Inflammatory macrophage treated with lipopolysaccharide for 4 hours (primary cell): ENCODE measurements around the gene GCAT.
A peak's percentile ranks its signal among the peaks of the same experiment; 100 is the strongest.

Experiments used
- DNase-seq: peaks from one replicate; pipeline ENCODE4 v3.0.0-alpha.2; 2020

GCAT gene

DNA sequence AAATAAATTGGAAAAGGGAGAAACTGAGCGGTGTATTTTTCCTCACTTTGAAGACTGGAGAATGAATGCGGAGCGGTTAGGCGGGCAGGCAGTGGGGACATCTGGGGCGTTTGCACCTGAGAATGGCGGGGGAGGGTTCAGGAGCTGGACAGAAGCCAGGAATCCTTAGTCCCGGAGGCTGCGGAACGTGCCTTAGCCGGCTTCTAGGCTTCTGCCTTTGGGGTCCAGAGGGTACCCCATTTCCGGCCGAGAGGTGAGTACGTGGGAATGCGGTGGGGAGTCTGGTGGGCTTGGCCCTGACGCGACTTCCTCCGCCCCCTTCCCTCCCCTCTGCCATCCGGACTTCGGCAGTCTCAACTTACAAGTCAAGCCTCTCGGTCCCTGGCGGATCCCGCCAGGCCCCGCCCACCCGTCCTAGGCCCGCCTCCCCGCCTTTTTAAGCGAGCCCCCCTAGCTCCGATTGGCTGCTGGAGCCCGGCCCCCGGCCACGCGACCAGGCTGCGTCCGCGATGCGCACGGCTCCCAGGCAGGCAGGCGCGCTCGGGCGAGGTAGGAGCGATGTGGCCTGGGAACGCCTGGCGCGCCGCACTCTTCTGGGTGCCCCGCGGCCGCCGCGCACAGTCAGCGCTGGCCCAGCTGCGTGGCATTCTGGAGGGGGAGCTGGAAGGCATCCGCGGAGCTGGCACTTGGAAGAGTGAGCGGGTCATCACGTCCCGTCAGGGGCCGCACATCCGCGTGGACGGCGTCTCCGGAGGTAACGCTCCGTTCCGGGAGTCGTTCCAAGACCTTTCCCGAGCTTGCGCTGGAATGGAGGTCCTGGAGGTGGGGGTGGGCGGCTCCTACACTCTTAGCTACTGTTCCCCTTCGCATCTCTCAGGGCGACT, at the start of gene GCAT:
Gene GCAT (plus strand): TSS at position 525 of the 884 bp plus-strand sequence. CDS start 34 bp downstream, at position 559.
- DNase-seq = peak; percentile 91

DNA sequence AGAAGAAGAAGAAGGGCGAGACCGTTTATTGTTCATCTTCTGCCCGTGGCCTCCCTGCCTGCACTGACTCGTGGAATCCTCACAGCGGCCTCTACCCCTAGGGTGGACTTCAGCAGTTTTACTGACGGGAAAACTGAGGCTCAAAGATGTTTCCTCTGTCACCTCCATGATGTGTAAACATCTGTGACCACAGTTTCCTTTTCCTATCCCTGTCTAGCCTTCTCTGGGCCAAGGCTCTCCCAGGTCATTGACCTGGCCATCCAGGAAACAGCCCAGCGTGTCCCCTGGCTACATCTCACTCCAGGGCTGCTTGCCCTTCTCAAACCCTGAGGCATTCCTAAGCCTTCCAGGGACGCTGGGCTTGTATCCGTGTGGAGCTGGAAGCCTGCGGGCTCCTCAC, 49.0 kb upstream of the GCAT start:
- DNase-seq = no peak

DNA sequence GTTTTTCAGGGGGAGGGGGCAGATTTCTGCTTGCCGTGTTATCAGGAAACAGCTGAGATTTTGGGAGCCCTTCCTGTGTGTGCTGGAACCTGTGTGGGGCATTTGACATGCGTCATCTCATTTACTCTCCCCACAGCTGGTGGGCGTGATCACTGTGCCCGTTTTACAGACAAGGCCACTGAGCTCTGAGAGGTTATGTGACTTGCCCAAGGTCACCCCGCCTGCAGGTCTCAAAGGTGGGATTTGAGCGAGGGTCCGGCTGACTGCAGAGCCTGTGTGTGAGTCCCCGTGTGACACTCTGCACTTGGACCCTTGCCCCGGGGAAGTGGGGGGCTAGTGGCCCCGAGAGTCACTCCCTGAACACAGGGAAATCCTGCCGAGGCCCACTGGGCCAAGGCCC, 48.5 kb upstream of the GCAT start:
- DNase-seq = no peak

DNA sequence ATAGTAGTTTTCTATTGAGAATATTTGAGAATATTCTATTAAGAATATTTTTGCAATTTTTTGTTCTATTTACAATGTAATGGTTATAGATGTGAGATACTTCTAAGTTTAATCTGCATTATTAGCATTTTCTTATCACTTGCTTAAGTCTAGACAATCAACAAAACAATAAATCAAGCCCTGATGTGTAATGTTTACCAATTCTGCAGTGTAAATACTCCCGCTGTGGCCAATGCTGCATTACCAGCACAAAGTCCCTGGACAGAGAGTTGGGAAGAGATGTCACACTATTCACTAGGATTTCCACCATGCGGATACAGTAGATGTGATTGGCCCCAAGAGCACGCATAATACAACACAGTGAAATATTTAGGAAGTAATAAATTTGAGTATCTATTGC, 47.6 kb upstream of the GCAT start:
- DNase-seq = no peak

DNA sequence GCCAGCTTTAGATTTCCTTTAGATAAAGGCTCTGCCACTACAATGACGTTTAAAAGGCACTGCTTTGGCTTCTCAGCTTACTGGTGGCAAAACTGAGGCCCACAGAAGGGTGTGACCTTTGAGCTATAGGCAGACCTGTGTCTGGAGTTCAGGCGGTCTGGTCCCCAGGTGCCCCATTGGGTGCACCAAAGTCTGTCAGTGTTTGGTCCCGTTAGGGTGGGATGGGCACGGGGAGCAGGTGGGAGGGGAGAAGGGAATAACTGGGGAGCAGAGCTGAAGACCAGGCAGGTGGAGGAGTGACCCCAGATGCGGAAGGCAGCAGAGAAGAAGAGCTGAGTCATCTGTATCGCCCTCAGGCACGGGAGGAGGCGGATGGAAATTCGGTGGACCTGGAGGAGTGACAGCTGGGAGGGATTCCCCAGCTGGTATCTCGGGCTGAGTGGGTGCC, 45.3 kb upstream of the GCAT start:
- no peak for DNase-seq

DNA sequence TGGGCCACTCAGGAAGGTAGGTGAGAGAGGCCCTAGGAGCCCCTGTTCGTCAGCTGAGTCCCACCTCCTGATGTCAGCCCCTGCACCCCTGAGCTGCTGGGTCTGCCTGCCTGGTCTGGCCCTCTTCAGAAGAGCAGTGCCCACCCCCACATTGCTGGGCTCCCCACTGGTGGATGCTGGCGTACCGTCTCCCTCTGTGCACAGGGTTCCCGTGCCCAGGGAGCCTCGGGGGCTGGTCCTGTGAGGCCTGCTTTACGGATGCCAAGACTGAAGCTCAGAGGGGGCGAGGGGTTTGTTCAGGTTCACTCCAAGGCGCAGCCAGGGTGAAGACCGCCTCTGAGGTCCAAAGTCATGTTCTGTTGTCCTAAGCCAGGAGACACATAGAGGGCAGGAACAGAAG, 44.7 kb upstream of the GCAT start:
- no peak for DNase-seq

DNA sequence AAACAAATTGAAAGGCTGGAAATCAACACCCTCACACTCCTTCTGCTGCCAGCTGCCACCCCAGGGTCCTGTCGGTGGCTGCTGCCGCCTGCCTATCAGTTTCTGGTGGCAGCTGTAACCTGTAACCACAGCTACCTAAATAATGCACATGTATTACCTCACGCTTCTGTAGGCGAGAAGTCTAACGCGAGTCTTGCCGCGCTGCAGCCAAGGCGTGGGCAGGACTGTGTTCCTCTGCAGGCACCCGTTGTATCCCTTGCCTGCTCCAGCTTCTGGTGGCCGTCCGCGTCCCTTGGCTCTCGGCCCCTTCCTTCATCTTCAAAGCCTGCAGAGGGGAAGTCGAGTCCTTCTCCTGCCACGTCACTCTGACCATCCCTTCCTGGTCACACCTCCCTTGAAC, 44.1 kb upstream of the GCAT start:
- DNase-seq = no peak

DNA sequence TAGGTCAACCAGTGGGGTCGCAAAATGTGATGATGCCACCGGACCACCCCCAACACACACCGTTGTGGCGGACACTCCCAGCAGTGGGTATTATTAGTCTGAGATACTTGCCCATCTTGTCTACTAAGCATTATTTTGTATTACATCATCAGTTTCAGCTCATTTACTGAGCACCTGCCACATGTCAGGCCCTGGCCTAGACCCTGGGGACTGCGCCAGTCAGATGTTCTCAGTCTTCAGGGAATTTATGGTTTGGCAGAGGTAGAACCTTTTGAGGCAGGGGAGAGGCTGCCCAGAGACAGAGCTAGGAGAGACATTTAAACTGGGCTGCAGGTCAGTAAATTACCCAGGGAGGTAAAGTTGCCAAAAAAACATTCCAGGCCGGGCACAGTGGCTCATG, 43.1 kb upstream of the GCAT start:
- DNase-seq = no peak

DNA sequence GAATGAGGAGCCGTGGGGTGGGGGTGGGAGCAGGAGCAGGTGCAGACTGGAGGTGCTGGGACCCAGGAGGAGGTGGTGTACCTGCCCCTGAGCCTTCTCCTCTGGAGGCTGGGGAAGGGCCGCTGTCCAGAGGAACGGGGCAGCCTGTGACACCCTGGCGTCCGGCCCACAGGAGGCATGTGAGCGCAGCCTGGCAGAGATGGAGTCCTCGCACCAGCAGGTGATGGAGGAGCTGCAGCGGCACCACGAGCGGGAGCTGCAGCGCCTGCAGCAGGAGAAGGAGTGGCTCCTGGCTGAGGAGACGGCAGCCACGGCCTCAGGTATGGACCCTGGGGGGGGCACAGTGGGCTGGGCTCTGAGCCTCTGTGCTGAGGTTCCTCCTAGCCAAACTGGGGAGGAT, 42.2 kb upstream of the GCAT start:
- no peak for DNase-seq

DNA sequence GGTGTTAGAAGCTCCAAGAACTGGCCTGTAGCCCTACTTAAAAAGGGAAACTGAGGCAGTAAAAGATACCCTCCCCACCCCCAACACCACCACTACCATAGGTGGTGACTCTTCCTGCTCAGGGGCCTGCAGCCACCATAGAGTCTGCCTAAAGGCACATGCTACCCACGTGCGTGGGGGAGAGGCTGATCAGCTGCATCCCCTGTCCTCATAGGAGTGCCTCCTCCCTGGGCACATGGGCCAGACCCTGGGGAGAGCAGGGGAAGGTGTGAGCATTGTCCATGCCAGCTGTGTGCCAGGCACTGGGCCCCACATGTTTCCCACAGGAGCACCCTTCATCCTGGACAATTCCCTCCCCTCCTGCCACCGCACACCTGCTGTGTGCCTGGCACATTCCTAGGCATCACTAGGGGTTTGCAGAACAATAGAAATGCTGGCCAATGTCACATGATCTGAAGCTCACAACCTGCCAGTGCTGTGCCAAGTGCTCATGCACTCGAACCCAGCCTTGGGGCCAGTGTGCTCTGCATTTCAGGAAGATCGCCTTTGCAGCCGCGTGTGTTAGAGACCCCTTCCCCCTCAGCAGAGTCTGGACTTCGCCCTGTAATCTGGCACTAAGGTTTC, 41.7 kb upstream of the GCAT start:
- no peak for DNase-seq

DNA sequence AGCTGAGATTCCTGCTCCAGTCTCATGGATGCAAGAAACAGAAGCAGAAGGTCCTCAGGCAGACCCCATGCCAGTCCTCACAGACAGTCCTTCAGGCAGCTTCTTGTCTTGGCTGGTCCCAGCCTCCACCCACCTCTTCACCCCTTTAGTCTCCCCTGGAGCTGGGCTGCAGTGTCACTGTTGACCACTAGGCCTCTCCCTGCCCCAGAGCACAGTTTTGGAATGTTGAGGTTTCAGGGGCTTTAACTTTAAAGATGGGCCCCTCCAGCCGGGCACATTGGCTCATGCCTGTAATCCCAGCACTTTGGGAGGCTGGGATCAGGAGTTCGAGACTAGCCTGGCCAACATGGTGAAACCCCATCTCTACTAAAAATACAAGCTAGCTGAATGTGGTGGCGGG, 39.5 kb upstream of the GCAT start:
- no peak for DNase-seq

DNA sequence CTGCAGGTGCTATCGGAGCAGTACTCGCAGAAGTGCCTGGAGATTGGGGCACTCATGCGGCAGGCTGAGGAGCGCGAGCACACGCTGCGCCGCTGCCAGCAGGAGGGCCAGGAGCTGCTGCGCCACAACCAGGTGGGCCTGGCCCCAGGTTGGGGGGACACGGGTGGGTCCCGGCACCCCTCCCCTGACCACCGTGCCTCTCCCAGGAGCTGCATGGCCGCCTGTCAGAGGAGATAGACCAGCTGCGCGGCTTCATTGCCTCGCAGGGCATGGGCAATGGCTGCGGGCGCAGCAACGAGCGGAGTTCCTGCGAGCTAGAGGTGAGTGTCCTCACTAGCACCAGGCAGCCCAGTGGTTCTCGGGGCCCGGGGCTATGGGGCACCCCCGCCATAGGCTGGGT, 38.7 kb upstream of the GCAT start:
- DNase-seq = no peak

DNA sequence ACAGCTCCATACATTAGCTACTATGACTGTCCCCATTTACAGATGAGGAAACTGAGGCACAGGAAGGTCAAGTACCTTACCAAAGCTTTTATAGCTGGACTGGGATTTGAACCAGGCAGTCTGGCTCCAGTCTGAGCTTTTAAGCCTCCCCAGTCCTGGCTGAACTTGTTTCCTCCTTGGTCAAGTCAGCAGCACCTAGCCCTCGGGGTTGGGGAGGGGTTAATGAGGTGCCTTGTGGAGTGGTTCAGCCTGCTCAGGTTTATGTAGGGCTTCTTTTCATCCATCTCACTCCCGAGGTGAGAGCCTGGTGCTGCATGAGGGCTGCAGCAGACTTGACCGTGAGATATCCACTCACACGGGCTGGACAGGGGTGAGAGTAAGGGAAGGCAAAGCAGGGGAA, 36.7 kb upstream of the GCAT start:
- DNase-seq = no peak

DNA sequence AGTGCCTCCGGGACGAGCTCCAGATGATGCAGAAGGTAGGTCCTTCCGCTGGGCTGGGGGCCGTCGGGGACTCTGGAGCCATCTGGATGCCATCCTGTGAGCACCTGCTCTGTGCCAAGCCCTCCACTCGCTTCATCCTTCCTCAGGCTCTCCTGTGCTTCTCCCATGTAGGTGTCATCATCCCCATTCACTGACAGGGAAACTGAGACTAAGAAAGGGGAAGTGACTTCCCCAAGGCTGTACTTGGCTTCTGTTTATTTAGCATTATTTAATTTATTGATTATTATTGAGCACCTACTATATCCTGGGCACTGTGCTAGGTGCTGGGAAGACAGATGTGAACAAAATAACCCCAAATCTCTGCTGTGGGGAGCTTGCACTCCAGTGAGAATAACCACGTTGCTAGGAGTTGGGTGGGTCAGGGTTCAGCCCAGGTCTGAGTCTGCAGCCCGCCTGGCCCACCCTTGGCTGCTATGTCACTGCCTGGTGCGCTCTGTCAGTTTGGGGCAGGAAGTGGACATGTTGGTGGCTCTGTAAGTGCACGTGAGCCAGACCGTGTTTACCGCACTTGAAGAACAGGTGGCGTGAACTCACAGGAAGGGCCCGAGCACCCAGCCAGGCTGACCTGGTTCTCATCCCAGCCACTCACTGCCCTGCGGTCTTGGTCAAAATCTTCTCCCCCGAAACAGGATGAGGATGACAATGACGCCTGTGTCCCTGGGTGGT, 35.9 kb upstream of the GCAT start:
- no peak for DNase-seq

DNA sequence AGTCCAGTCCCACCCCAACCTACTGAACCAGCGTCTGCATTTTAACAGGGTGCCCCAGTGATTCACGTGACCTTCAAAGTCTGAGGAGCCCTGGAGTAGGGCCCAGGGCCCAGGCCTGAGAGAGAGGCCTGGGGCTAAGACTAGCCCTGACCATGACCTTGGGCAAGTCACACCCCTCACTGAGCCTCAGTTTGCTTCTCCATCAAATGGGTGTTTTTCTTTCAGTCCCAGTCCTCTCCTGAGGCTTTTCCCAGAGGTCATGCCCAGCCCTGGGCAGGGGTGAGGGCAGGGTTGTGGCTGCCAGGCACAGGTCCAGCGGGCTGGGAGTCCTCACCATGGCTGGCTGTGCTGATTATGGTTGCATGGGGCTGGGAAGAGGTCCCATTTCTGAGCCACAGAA, 33.0 kb upstream of the GCAT start:
- no peak for DNase-seq

DNA sequence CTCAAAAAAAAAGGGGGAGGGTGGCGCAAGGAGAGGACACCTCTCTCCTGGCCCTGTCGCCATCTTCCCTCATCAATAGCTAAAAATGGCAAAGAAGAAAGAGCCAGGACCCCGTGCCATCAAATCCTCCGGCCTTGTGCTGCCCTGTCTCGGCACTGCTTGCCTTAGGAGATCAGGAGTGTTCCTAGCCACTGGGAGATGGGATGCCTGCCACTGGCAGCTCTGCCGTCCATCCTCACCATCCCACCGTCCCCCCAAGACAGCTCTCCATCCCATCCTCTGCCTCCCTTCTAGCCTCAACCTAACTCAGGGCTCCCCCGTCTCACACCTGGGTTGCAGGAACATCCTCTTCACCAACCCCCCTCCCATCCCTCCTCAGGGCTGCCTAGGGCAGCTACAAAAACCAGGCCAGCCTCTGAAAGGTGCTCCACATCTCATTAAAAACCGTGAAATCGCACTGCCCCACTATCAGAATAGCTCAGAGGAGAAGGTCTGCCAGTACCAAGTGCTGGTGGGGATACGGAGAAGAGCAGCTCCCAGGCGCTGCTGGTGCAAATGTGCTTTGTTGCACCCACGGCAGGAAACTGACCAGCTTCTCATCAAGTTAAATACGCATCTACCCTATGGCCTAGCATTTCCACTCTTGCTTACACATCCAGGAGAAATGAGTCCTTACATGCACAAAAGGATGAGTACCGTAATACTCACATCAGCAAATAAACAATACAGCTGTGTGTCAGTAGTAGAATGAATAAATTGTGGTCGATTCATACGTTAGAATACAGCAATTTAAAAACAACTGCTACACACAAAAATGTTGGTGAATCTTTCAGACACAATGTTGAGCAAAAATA, 31.7 kb upstream of the GCAT start:
- DNase-seq = no peak

DNA sequence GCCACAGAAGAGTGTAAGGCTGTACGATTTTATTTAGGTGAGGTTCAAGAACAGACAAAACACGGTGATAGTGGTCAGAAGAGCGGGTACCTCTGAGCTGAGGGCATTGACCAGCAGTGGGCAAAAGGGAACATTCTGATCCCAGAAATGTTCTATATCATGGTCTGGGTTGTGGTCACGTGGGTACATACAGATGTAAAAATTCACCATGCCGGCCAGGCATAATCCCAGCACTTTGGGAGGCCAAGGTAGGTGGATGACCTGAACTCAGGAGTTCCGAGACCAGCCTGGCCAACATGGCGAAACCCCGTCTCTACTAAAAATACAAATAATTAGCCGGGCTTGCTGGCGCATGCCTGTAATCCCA, 31.1 kb upstream of the GCAT start:
- DNase-seq = no peak

DNA sequence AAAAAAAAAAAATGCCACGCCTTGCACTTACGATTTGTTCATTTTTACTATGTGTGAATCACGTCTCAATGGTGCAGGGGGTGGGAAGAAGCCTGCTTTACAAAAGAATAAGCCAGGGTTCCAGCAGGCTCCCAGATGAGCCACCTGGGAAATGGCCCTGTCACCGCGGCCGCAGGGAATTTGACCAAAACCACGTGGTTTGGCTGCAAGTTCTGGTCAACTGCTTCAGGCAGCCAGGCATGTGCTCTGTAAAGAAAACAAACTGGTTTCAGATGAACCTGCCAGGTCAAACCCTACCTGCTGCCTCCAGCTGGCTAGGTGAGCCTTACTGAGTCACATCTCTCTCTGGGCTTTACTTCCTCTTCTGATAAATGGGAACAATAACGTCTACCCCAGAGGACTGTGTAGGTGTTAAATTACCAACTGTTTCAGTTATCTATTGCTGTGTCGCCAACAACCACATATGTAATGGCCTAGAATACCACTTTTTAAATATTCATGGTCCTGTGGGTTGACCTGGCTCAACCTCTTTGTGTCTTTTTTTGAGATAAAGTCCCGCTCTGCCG, 30.5 kb upstream of the GCAT start:
- DNase-seq = peak; percentile 12

DNA sequence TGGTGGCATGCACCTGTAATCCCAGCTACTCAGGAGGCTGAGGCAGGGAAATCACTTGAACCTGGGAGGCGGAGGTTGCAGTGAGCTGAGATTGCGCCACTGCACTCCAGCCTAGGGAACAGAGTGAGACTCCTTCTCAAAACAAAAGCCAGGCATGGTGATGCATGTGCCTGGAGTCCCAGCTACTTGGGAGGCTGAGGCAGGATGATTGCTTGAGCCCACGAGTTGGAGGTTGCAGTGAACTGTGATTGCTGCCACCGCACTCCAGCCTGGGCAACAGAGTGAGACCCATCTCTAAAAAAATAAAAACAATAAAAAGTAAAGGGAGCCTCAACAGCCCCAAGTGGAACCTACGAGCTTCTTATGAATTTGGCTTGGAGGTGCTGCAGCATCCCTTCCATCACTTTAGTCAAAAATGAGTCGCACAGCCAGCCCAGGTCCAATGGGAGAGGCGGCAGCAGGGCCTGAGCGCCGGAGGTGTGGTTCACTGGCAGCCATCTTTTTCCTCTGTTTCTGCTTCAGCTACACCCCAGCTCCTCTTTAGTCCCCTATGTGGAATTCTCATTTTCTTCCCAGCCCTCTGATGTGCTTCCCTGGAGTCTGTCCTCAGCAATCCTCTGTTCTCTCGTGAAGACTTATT, 29.2 kb upstream of the GCAT start:
- DNase-seq = no peak

DNA sequence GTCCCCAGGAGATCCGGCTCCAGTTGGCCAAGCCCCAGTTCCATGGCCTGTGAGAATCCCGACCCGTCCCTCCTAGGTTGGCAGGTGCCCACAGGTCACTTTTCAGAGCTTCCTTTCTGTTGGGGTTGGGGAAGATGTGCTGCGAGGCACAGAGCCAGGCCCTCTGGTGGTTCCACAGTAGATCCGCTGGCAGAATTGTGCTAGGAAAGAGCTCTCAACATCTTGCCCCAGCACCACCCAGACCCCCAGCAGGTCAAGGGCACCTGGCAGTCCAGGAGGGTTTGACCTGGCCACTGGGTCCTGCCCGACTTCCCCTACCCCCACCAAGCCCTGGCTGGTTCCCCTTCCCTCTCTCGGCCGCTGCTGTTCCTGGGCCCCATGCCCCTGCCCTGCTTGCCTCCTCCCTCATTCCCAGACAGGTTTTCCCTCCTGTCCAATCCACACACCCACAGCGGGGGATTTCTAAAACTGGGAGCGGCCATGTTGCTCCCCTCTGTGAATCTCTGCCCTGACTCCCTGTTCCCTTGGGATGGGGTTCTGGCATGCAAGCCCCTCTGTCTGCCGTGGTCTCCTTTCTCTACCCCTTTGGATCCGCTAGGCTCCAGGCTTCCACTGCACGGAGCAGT, 26.2 kb upstream of the GCAT start:
- DNase-seq = no peak

DNA sequence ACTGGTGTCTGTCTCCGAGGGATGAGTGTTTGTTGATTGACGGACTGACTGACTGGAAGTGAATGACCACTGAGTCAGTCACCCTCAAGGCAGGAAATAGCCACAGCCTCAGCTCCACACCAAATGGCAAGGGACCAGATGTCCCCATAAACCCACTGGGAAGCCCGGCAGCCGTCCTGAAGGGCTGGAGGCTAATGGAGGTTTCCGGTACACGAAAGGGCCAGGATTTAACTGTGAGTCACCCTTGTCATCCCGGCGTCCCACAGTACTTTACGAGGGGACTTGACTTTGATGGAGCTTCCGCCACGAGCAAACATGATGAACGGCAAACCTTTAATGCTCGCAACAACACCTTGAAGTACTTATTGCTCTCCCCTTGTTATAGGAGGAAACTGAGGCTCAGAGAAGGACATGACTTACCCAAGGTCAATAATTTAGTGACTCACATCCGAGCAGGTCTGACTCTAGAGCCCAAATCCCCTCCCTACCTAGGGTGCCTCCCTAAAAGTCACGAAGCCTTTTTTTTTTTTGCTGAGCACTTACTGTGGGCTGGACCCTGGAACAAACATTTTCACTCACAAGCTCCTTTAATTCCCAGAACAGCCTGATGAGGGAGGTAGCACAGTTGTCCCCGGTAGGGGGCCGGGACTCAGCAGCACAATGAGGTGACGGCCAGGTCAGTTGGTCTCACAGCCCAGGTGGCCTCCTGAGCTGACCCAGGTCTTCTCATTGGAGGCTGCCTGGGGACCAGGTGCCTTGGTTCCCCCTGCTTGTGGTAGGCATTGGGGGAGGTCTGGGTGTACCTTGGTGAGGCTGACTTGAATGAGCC, 25.2 kb upstream of the GCAT start:
- no peak for DNase-seq
